HG03139 (cell line): Measurements from ENCODE around the gene DNASE1.
"Not testable (repeated sequence)": the region's sequence is repeated elsewhere in the genome, so short reads cannot be mapped to it uniquely, and the experiment has no call there.

Source experiments
- ATAC-seq: cut with Tn5 transposase; IDR thresholded peaks from one replicate; pipeline ENCODE4 v1.9.1; 2021; ENCODE audit not compliant: unreplicated experiment

DNASE1 gene

GRCh38 chr16:3640632-3641501 is 13.6 kb upstream of the DNASE1 start:
- no peak for ATAC-seq

GRCh38 chr16:3641801-3642396 is 12.6 kb upstream of the DNASE1 start:
- no peak for ATAC-seq

GRCh38 chr16:3642397-3643094 is 11.9 kb upstream of the DNASE1 start:
- no peak for ATAC-seq

- ATAC-seq = no peak
These were observed 11.3 kb upstream of the DNASE1 start for GRCh38 chr16:3643095-3643730.

GRCh38 chr16:3645108-3645503 is 9.4 kb upstream of the DNASE1 start:
- ATAC-seq = no peak

GRCh38 chr16:3645504-3646347 is 8.8 kb upstream of the DNASE1 start:
- ATAC-seq = no peak

GRCh38 chr16:3646348-3646920 is 8.1 kb upstream of the DNASE1 start:
- ATAC-seq = no peak

GRCh38 chr16:3650631-3651265 is 3.7 kb upstream of the DNASE1 start:
- ATAC-seq = no peak

- no peak for ATAC-seq
These were observed 2.8 kb upstream of the DNASE1 start for GRCh38 chr16:3651461-3652372.

- ATAC-seq = no peak
These were observed 1.9 kb upstream of the DNASE1 start for GRCh38 chr16:3652373-3653195.

- ATAC-seq = no peak
These were observed 522 bp downstream of the DNASE1 start for GRCh38 chr16:3655030-3655395.

GRCh38 chr16:3655396-3656159 is 1.1 kb downstream of the DNASE1 start:
- ATAC-seq = no peak

GRCh38 chr16:3656160-3656490 is 1.6 kb downstream of the DNASE1 start:
- not testable (repeated sequence) for ATAC-seq

- ATAC-seq = no peak
These were observed 2.3 kb downstream of the DNASE1 start for GRCh38 chr16:3656491-3657468.

GRCh38 chr16:3659251-3659650 is 4.8 kb downstream of the DNASE1 start:
- ATAC-seq = no peak

GRCh38 chr16:3661311-3661710 is 6.8 kb downstream of the DNASE1 start:
- no peak for ATAC-seq
